Stimulated activated CD4-positive, alpha-beta T cell treated with anti-CD3 and anti-CD28 coated beads, Interleukin-2, amount 100 ng/mL, for 4 hours (primary cell): ENCODE measurements around the gene IRX5.

Experiments
- DNase-seq: peaks from one replicate; pipeline ENCODE4 v3.0.0-alpha.2; 2020; ENCODE audit warnings: low read depth

Gene IRX5

GRCh38 chr16:54931120-54932014, 702 bp downstream of the IRX5 start:
- DNase-seq: no peak

- no peak for DNase-seq
Measured at GRCh38 chr16:54932021-54932660, 1.5 kb downstream of the IRX5 start.

GRCh38 chr16:54932737-54933254, 2.1 kb downstream of the IRX5 start:
- no peak for DNase-seq

- DNase-seq: no peak
Measured at GRCh38 chr16:54933281-54934011, 2.8 kb downstream of the IRX5 start.

GRCh38 chr16:54934481-54935265, 4.0 kb downstream of the IRX5 start:
- no peak for DNase-seq

GRCh38 chr16:54935266-54935968, 4.8 kb downstream of the IRX5 start:
- DNase-seq: no peak

GRCh38 chr16:54936201-54936978, 5.7 kb downstream of the IRX5 start:
- no peak for DNase-seq

GRCh38 chr16:54936979-54937670, 6.5 kb downstream of the IRX5 start:
- DNase-seq: no peak

- no peak for DNase-seq
Measured at GRCh38 chr16:54937671-54938211, 7.1 kb downstream of the IRX5 start.

- no peak for DNase-seq
Measured at GRCh38 chr16:54938212-54939028, 7.8 kb downstream of the IRX5 start.

GRCh38 chr16:54939029-54939346, 8.3 kb downstream of the IRX5 start:
- DNase-seq: no peak

- no peak for DNase-seq
Measured at GRCh38 chr16:54939510-54940278, 9.0 kb downstream of the IRX5 start.

GRCh38 chr16:54940279-54940604, 9.6 kb downstream of the IRX5 start:
- no peak for DNase-seq

- DNase-seq: no peak
Measured at GRCh38 chr16:54942353-54942943, 11.8 kb downstream of the IRX5 start.

GRCh38 chr16:54944002-54944401, 13.3 kb downstream of the IRX5 start:
- DNase-seq: no peak

GRCh38 chr16:54945063-54945462, 14.4 kb downstream of the IRX5 start:
- no peak for DNase-seq

- DNase-seq: no peak
Measured at GRCh38 chr16:54946909-54947308, 16.2 kb downstream of the IRX5 start.

- DNase-seq: no peak
Measured at GRCh38 chr16:54947616-54948015, 17.0 kb downstream of the IRX5 start.
